Loucy (cell line): ENCODE results near the gene ADCY6.

Source experiments
- CTCF ChIP-seq: fragments of 200-600 bp; sonication (generic); conservative IDR thresholded peaks from 2 replicates; pipeline ENCODE4 v1.5.1; 2014; ENCODE audit warnings: mild to moderate bottlenecking, antibody characterized with exemption, low read length
- EZH2phosphoT487 ChIP-seq: fragments of 200-600 bp; IDR thresholded peaks from 2 replicates; pipeline ENCODE4 v1.6.1; 2018; ENCODE audit warnings: antibody characterized with exemption, mild to moderate bottlenecking, moderate library complexity, borderline replicate concordance

- TF ChIP-seq CTCF (no peak), EZH2phosphoT487 (no peak)
Measured at GRCh38 chr12:48812389-48812788, 23.5 kb upstream of the ADCY6 start.
